ENCODE results near the gene ZNF787. TPM values are rescaled to one million over a fixed set of nuclear protein-coding genes. Genes with fewer than 3 reads are reported as not detected.

The ZNF787 gene
- total and polyA plus RNA-seq, 2 of the 13 experiments (the other 11 are each of a cell fraction or from before 2014, with no cell fraction given), result 15.1 to 42.8 TPM

DNA sequence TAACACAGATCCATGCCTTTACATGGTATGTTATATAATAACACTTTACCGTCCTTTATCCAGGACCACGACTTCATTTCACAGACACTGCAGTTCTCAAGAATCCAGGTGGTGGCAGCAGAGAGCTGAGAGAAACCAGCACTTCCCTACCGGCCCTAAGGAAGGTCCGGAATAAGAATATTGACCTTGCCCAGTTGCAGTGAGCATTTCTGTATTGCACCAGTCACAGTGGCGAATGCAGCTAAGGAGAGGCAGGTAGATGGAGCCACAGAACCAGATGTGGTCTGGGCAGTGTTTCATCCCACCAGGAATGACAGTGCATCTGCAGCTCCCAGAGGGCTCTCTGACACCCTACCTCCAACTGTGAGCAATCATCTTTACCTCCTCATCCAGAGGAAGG is 44.6 kb downstream of the ZNF787 start (continued):
- TF ChIP-seq ZNF558 (CRISPR knock-in tag; IDR thresholded peaks at IDR 0.05; ENCODE audit: borderline replicate concordance) (no peak), SMC3 (IDR thresholded peaks at IDR 0.05; ENCODE audit: low read length) (peak; percentile 73), ZNF773 (CRISPR knock-in tag; IDR thresholded peaks at IDR 0.05; ENCODE audit: borderline replicate concordance) (no peak), CENPBD1 (CRISPR knock-in tag; IDR thresholded peaks at IDR 0.05; ENCODE audit: borderline replicate concordance, low read depth) (no peak), SAFB2 (CRISPR knock-in tag; IDR thresholded peaks at IDR 0.05; ENCODE audit: borderline replicate concordance, low read depth) (no peak)
- TF ChIP-seq, protein P1, sequence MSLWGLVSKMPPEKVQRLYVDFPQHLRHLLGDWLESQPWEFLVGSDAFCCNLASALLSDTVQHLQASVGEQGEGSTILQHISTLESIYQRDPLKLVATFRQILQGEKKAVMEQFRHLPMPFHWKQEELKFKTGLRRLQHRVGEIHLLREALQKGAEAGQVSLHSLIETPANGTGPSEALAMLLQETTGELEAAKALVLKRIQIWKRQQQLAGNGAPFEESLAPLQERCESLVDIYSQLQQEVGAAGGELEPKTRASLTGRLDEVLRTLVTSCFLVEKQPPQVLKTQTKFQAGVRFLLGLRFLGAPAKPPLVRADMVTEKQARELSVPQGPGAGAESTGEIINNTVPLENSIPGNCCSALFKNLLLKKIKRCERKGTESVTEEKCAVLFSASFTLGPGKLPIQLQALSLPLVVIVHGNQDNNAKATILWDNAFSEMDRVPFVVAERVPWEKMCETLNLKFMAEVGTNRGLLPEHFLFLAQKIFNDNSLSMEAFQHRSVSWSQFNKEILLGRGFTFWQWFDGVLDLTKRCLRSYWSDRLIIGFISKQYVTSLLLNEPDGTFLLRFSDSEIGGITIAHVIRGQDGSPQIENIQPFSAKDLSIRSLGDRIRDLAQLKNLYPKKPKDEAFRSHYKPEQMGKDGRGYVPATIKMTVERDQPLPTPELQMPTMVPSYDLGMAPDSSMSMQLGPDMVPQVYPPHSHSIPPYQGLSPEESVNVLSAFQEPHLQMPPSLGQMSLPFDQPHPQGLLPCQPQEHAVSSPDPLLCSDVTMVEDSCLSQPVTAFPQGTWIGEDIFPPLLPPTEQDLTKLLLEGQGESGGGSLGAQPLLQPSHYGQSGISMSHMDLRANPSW (CRISPR knock-in tag; IDR thresholded peaks at IDR 0.05; ENCODE audit: borderline replicate concordance), result no peak

DNA sequence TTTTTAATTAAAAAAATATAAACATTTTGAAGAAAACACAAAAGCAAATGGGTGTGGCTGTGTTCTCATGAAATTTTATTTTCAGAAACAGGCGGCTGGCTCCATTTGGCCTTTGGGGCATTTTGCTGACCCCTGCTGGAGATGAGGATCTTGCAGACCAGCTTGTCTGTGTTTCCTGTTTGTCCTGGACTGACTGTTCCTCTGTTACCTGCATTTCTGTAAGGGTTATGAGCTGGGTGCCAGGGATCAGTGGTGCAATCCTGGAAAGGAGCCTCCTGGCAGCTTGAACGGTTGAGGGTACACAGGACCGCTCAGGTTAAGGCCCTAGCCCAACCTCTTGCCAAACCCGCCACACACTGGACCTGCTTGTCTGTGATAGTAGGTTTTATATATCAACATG is 49.9 kb downstream of the ZNF787 start:
- Histone ChIP-seq H3K79me2 (ENCODE audit: insufficient read depth, low read length) (no peaks in the 10 kb centered on the region), H3K4me3 (replicated peaks in 1 of 3; ENCODE audit: insufficient read depth in 1 of 3, low read depth in 2 of 3, low read length in 3 of 3) (no peak overlapping the region), H3K4me2 (ENCODE audit: low read depth, low read length) (no peak overlapping the region), H3K27ac (ENCODE audit: extremely low read length, insufficient read depth, low read length) (no peak overlapping the region), H2AFZ (ENCODE audit: low read length) (no peak overlapping the region), H3K27me3 (ENCODE audit: control insufficient read depth in 1 of 2, insufficient read depth in 2 of 2, low read length in 2 of 2) (peaks cover 0 to 2% of the 10 kb centered on the region in 2 experiments; a peak in 1 of 5 replicates), H3K9ac (ENCODE audit: insufficient read depth, low read depth, low read length) (no peak overlapping the region), H3K4me1 (ENCODE audit: insufficient read depth, low read length) (peaks cover 9% of the 10 kb centered on the region), H3K9me3 (ENCODE audit: low read length) (no peaks in the 10 kb centered on the region), H4K20me1 (ENCODE audit: insufficient read depth, low read length) (no peaks in the 10 kb centered on the region), H3K36me3 (replicated peaks in 1 of 2; ENCODE audit: control insufficient read depth in 1 of 2, insufficient read depth in 2 of 2, low read length in 2 of 2) (no peaks in the 10 kb centered on the region)
- FAIRE-seq, result peak; percentile 47
- intact Hi-C loops (cut with micrococcal nuclease; ENCODE audit: unreplicated experiment), result no loop called here
- ChIA-PET CTCF (ENCODE audit: low intra/inter-chr PET ratio, low total read pairs) (no interaction called here), POLR2A (no interaction called here)
- peak; percentile 39 for DNase-seq (ENCODE audit: low spot score)
- 23% methylated on average over 1 of the region's 4 CpGs for WGBS (ENCODE audit: low lambda C conversion rate)
- ATAC-seq, result peak; percentile 50; the same call in 2 of the 3 replicates
- BruUV-seq (replicated peaks), result no TSS peak
- in situ Hi-C loops (cut with HindIII; ENCODE audit: extremely low pct_ligation_motif_present, low pct_unique_long_range_greater_than_20kb), result loop anchor here (10.0 kb wide), 1 partner anchor 244 kb away; the partner anchor contains the start of gene ZSCAN5A
- TF ChIP-seq CTCF (CRISPR knock-in tag; IDR thresholded peaks at IDR 0.05), result peak; percentile 61
- TF ChIP-seq STAG1 (CRISPR knock-in tag; IDR thresholded peaks at IDR 0.05), result peak; percentile 29
- no peak for TF ChIP-seq ZNF101 (CRISPR knock-in tag; IDR thresholded peaks at IDR 0.05; ENCODE audit: borderline replicate concordance, low read depth)
- TF ChIP-seq, protein P2, sequence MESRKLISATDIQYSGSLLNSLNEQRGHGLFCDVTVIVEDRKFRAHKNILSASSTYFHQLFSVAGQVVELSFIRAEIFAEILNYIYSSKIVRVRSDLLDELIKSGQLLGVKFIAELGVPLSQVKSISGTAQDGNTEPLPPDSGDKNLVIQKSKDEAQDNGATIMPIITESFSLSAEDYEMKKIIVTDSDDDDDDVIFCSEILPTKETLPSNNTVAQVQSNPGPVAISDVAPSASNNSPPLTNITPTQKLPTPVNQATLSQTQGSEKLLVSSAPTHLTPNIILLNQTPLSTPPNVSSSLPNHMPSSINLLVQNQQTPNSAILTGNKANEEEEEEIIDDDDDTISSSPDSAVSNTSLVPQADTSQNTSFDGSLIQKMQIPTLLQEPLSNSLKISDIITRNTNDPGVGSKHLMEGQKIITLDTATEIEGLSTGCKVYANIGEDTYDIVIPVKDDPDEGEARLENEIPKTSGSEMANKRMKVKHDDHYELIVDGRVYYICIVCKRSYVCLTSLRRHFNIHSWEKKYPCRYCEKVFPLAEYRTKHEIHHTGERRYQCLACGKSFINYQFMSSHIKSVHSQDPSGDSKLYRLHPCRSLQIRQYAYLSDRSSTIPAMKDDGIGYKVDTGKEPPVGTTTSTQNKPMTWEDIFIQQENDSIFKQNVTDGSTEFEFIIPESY (CRISPR knock-in tag; IDR thresholded peaks at IDR 0.05), result peak; percentile 65; the same call in 1 of the 2 replicates
- TF ChIP-seq TFE3 (CRISPR knock-in tag; IDR thresholded peaks at IDR 0.05), result no peak
- TF ChIP-seq ELF3 (CRISPR knock-in tag; IDR thresholded peaks at IDR 0.05), result 0 out of 2 replicates have a peak, but pooled peaks have one; percentile 16

All from HepG2 (cell line).